ENCODE results near the gene P2RY14.

P2RY14 gene

GRCh38 chr3:151209654-151210053 is 68.7 kb downstream of the P2RY14 start:
- DNase-seq (ENCODE audit: low spot score), result no peak
- in situ Hi-C loops (cut with MboI; ENCODE audit: low sequenced_read_pairs, unreplicated experiment), result no loop called here
- TF ChIP-seq, protein P1, sequence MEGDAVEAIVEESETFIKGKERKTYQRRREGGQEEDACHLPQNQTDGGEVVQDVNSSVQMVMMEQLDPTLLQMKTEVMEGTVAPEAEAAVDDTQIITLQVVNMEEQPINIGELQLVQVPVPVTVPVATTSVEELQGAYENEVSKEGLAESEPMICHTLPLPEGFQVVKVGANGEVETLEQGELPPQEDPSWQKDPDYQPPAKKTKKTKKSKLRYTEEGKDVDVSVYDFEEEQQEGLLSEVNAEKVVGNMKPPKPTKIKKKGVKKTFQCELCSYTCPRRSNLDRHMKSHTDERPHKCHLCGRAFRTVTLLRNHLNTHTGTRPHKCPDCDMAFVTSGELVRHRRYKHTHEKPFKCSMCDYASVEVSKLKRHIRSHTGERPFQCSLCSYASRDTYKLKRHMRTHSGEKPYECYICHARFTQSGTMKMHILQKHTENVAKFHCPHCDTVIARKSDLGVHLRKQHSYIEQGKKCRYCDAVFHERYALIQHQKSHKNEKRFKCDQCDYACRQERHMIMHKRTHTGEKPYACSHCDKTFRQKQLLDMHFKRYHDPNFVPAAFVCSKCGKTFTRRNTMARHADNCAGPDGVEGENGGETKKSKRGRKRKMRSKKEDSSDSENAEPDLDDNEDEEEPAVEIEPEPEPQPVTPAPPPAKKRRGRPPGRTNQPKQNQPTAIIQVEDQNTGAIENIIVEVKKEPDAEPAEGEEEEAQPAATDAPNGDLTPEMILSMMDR (IDR thresholded peaks at IDR 0.05; ENCODE audit: borderline replicate concordance, control extremely low read depth, extremely low read depth, insufficient read depth, missing control alignments), result no peak

DNA sequence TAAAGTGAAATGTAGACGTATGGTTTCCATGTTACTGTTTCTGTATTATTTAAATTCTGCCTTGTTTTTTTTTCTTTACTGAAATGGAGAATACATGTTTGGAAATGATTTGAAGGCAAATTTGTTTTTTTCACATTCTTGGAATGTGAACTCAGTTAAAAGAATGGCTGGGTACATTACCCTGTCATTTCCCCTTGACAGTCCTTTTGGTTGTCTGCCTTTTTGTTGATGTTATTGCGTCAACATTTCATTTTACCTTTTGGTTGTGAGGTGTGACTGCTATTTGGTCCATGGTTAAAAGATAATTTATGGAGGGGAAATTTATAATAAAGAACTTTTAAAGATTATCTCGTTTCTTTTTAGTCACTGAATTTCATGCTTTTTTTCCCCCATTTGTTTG is 72.1 kb downstream of the P2RY14 start:
- in situ Hi-C loops (cut with MboI; ENCODE audit: low sequenced_read_pairs, unreplicated experiment), result no loop called here
- no peak for DNase-seq (ENCODE audit: low spot score)
- TF ChIP-seq, protein P1 (IDR thresholded peaks at IDR 0.05; ENCODE audit: borderline replicate concordance, control extremely low read depth, extremely low read depth, insufficient read depth, missing control alignments), result no peak

DNA sequence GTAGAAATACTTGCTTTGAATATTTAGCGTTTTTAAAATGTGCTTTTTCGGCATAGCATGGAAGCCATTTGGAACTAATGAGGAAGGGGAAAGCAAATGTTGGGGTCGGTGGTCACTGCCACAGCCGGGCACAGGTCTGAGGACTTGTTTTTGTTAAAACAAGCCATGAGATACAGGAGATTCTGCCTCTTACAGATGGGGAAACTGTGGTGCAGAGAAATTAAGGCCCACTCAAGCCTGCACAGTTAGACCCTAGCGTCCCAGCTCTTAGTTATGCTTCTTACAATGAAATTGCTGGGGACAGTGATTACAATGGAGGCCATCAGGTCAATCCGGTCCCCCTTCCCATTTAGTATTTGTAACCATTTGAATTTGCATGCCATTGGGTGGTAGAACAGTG is 72.9 kb downstream of the P2RY14 start:
- TF ChIP-seq, protein P1 (IDR thresholded peaks at IDR 0.05; ENCODE audit: borderline replicate concordance, control extremely low read depth, extremely low read depth, insufficient read depth, missing control alignments), result no peak
- in situ Hi-C loops (cut with MboI; ENCODE audit: low sequenced_read_pairs, unreplicated experiment), result no loop called here
- DNase-seq (ENCODE audit: low spot score), result no peak

- TF ChIP-seq, protein P1 (IDR thresholded peaks at IDR 0.05; ENCODE audit: borderline replicate concordance, control extremely low read depth, extremely low read depth, insufficient read depth, missing control alignments), result no peak
- DNase-seq (ENCODE audit: low spot score), result no peak
- in situ Hi-C loops (cut with MboI; ENCODE audit: low sequenced_read_pairs, unreplicated experiment), result no loop called here
Observed at GRCh38 chr3:151204530-151205402, 73.6 kb downstream of the P2RY14 start.

GRCh38 chr3:151203051-151203420 is 75.3 kb downstream of the P2RY14 start, which contains the start of gene GPR171:
TSS of gene GPR171 (minus strand) at chr3:151203216. CDS start at chr3:151199386, 3,830 bp downstream.
- DNase-seq (ENCODE audit: low spot score), result peak; percentile 45
- TF ChIP-seq, protein P1 (IDR thresholded peaks at IDR 0.05; ENCODE audit: borderline replicate concordance, control extremely low read depth, extremely low read depth, insufficient read depth, missing control alignments), result no peak
- in situ Hi-C loops (cut with MboI; ENCODE audit: low sequenced_read_pairs, unreplicated experiment), result no loop called here

DNA sequence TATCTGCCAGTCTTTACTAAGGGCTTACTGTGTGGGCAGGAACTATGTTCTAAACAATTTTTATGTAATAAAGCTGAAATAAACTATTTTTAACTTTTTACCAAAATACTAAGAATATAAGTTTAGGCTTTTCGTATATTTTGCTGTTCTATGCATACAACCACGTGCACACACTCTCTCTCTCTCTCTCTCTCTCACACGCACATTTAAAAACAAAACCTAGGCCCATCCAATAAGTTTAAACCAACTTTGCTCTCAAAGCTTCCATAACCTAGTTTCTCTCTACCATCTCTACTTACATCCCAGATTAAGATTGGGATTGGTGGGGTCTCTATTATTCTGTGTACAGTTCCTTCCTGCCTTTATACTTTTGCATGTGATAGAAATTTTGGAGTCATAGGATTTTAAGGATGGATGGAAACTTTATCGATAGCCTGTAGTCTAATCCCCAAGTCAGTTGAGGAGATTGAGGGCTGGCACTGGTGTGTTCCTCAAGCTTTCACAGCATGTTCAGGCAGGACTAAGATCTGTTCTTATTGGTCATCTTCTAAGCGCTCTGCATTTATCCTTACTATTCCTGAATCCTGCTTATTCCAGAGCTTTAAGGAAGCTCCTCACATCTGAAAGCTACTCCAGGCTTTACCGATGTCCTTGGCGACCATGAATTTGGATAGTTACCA is 77.2 kb downstream of the P2RY14 start:
- in situ Hi-C loops (cut with MboI; ENCODE audit: low sequenced_read_pairs, unreplicated experiment), result no loop called here
- TF ChIP-seq, protein P1 (IDR thresholded peaks at IDR 0.05; ENCODE audit: borderline replicate concordance, control extremely low read depth, extremely low read depth, insufficient read depth, missing control alignments), result no peak
- DNase-seq (ENCODE audit: low spot score), result no peak

Data from GM13976 (cell line).